H1 (cell line): Measurements from ENCODE around the gene SLCO4A1. TPM values are rescaled to one million over a fixed set of nuclear protein-coding genes. Genes with fewer than 3 reads are reported as not detected.

Experiments used
- CTCF ChIA-PET: fragments of 300-600 bp; sonication (Branson Sonifier 250); formaldehyde crosslinking; loops from one replicate; lab custom pipeline; 2021; ENCODE audit not compliant: partially characterized antibody; lab: Charles Lee
- POLR2A ChIA-PET: fragments of 300-600 bp; sonication (Branson Sonifier 250); formaldehyde crosslinking; loops from one replicate; lab custom pipeline; 2021; ENCODE audit warnings: inconsistent platforms; ENCODE audit not compliant: partially characterized antibody; lab: Charles Lee
- DNase-seq, 2 experiments: peaks; one replicate each; pipeline versions ENCODE4 v3.0.0 to v3.0.0-alpha.2; 2010 to 2022; ENCODE audit warnings: low spot score in 2 of 2, low read depth in 1 of 2, mixed read lengths in 1 of 2
- FAIRE-seq: peaks from 2 replicates; lab custom pipeline; 2011; peaks lifted over from hg19 to GRCh38; lab: Jason Lieb, UNC
- H2AFZ ChIP-seq: 2 replicates; pipeline ENCODE4 v1.8.1; 2012; ENCODE audit warnings: low read length, inconsistent platforms
- H2AK5ac ChIP-seq: 2 replicates; pipeline ENCODE4 v1.6.1; 2013; ENCODE audit warnings: low read depth, low read length
- H2BK120ac ChIP-seq: replicated peaks from 2 replicates; pipeline ENCODE3; 2013; ENCODE audit warnings: low read depth, low read length, inconsistent platforms
- H2BK12ac ChIP-seq: 2 replicates; pipeline ENCODE4 v1.6.1; 2013; ENCODE audit warnings: low read depth, low read length
- H2BK15ac ChIP-seq: 2 replicates; pipeline ENCODE4 v1.6.1; 2013; ENCODE audit warnings: low read length
- H2BK20ac ChIP-seq: 2 replicates; pipeline ENCODE4 v1.6.1; 2013; ENCODE audit warnings: low read length
- H2BK5ac ChIP-seq: 2 replicates; pipeline ENCODE4 v1.6.1; 2013; ENCODE audit warnings: low read depth, low read length
- H3K14ac ChIP-seq: 2 replicates; pipeline ENCODE4 v1.6.1; 2013; ENCODE audit warnings: inconsistent platforms; ENCODE audit not compliant: insufficient read length
- H3K18ac ChIP-seq: 2 replicates; pipeline ENCODE4 v1.6.1; 2013; ENCODE audit warnings: low read length; ENCODE audit errors: extremely low read depth
- H3K23ac ChIP-seq: 2 replicates; pipeline ENCODE4 v1.6.1; 2013; ENCODE audit warnings: inconsistent platforms; ENCODE audit not compliant: insufficient read length
- H3K23me2 ChIP-seq: 2 replicates; pipeline ENCODE4 v1.6.1; 2013; ENCODE audit warnings: low read depth, low read length
- H3K27ac ChIP-seq: 2 replicates; pipeline ENCODE4 v1.6.1; 2011; ENCODE audit warnings: low read depth, low read length, inconsistent platforms
- H3K27me3 ChIP-seq, 4 experiments: replicated peaks in 1 of 4; 1 replicate in 1 of 4; 2 replicates in 3 of 4; pipeline versions ENCODE4 v1.6.1 to v1.8.1; 2011 to 2013; ENCODE audit warnings: low read length in 3 of 4, mild to moderate bottlenecking in 3 of 4, inconsistent platforms in 2 of 4, mixed read lengths in 2 of 4, moderate library complexity in 1 of 4; ENCODE audit not compliant: control insufficient read depth in 3 of 4, insufficient read depth in 3 of 4; ENCODE audit errors: extremely low read depth in 1 of 4
- H3K36me3 ChIP-seq, 4 experiments: 2 replicates each; pipeline versions ENCODE4 v1.6.1 to v1.8.1; 2011 to 2013; ENCODE audit warnings: mild to moderate bottlenecking in 4 of 4, low read length in 3 of 4, moderate library complexity in 2 of 4, control low read depth in 1 of 4, inconsistent platforms in 1 of 4; ENCODE audit not compliant: insufficient read depth in 4 of 4, control insufficient read depth in 2 of 4
- H3K4ac ChIP-seq: replicated peaks from 2 replicates; pipeline ENCODE3; 2013; ENCODE audit warnings: low read length, low read depth, mixed read lengths, inconsistent platforms; ENCODE audit not compliant: insufficient read length
- H3K4me1 ChIP-seq, 4 experiments: replicated peaks in 1 of 4; 1 replicate in 1 of 4; 2 replicates in 3 of 4; pipeline versions ENCODE4 v1.6.1 to v1.8.1; 2011 to 2013; ENCODE audit warnings: low read length in 3 of 4, inconsistent platforms in 2 of 4, mixed read lengths in 1 of 4; ENCODE audit not compliant: insufficient read depth in 4 of 4, control insufficient read depth in 3 of 4
- H3K4me2 ChIP-seq, 2 experiments: 2 replicates each; pipeline versions ENCODE4 v1.6.1 to v1.8.1; 2011 to 2013; ENCODE audit warnings: low read depth in 2 of 2, low read length in 2 of 2, control low read depth in 1 of 2, inconsistent platforms in 1 of 2, mild to moderate bottlenecking in 1 of 2; ENCODE audit not compliant: insufficient read depth in 1 of 2
- H3K4me3 ChIP-seq, 4 experiments: fragments of 200-600, 300-600 bp in 1 of 4; sonication (generic), shearing (Covaris generic), sonication (Bioruptor Twin) in 1 of 4; 2 replicates each; pipeline versions ENCODE4 v1.5.1 to v1.8.1; 2011 to 2016; ENCODE audit warnings: low read length in 4 of 4, low read depth in 3 of 4, control low read depth in 2 of 4, inconsistent platforms in 2 of 4, mild to moderate bottlenecking in 2 of 4, mixed read lengths in 1 of 4, moderate library complexity in 1 of 4; ENCODE audit not compliant: insufficient read depth in 2 of 4; ENCODE audit errors: extremely low read depth in 1 of 4
- H3K56ac ChIP-seq: replicated peaks from 2 replicates; pipeline ENCODE3; 2013; ENCODE audit warnings: low read depth, mild to moderate bottlenecking, mixed read lengths, low read length, inconsistent platforms; ENCODE audit not compliant: insufficient read length
- H3K79me1 ChIP-seq: 2 replicates; pipeline ENCODE4 v1.6.1; 2013; ENCODE audit warnings: low read depth, low read length, control low read depth
- H3K79me2 ChIP-seq, 2 experiments: 2 replicates each; pipeline versions ENCODE4 v1.6.1 to v1.8.1; 2012 to 2013; ENCODE audit warnings: low read length in 2 of 2, mild to moderate bottlenecking in 2 of 2, inconsistent platforms in 1 of 2; ENCODE audit not compliant: insufficient read depth in 2 of 2, control insufficient read depth in 1 of 2
- H3K9ac ChIP-seq, 4 experiments: replicated peaks in 1 of 4; 1 replicate in 1 of 4; 2 replicates in 3 of 4; pipeline versions ENCODE4 v1.6.1 to v1.8.1; 2011 to 2013; ENCODE audit warnings: low read depth in 3 of 4, low read length in 3 of 4, control low read depth in 2 of 4, mild to moderate bottlenecking in 2 of 4, moderate library complexity in 2 of 4, inconsistent platforms in 1 of 4; ENCODE audit errors: extremely low read depth in 1 of 4
- H3K9me3 ChIP-seq, 2 experiments: 2 replicates each; pipeline versions ENCODE4 v1.6.1 to v1.8.1; 2012 to 2013; ENCODE audit warnings: mild to moderate bottlenecking in 2 of 2, moderate library complexity in 2 of 2, control low read depth in 1 of 2, inconsistent platforms in 1 of 2, low read depth in 1 of 2, low read length in 1 of 2, mixed read lengths in 1 of 2; ENCODE audit not compliant: insufficient read depth in 2 of 2
- H4K20me1 ChIP-seq, 2 experiments: replicated peaks in 1 of 2; 2 replicates each; pipeline versions ENCODE3 to v1.8.1; 2011 to 2013; ENCODE audit warnings: inconsistent platforms in 2 of 2, low read length in 2 of 2, mild to moderate bottlenecking in 1 of 2; ENCODE audit not compliant: insufficient read depth in 2 of 2, control insufficient read depth in 1 of 2
- H4K5ac ChIP-seq: 2 replicates; pipeline ENCODE4 v1.6.1; 2013; ENCODE audit warnings: low read length, low read depth, mixed read lengths, inconsistent platforms; ENCODE audit not compliant: insufficient read length
- H4K8ac ChIP-seq: 2 replicates; pipeline ENCODE4 v1.8.0; 2013; ENCODE audit warnings: mild to moderate bottlenecking, moderate library complexity, low read length, inconsistent platforms; ENCODE audit not compliant: insufficient read depth; ENCODE audit errors: extremely low read depth
- H4K91ac ChIP-seq: replicated peaks from 2 replicates; pipeline ENCODE3; 2013; ENCODE audit warnings: low read length, mixed read lengths, inconsistent platforms; ENCODE audit not compliant: insufficient read length
- POLR2AphosphoS5 ChIP-seq: IDR thresholded peaks from 2 replicates; pipeline ENCODE4 v1.6.1; 2011; ENCODE audit warnings: low read depth, low read length
- WGBS, 2 experiments: shearing (Covaris generic) in 1 of 2; methylation state at CpG; one replicate each; pipeline versions ENCODE4 v1.1.6 to v1.1.7; 2013 to 2015; ENCODE audit warnings: low lambda C conversion rate in 2 of 2, mixed read lengths in 2 of 2, inconsistent platforms in 1 of 2, low coverage in 1 of 2, missing lambda C conversion rate in 1 of 2; ENCODE audit not compliant: insufficient replicate concordance in 2 of 2, insufficient coverage in 1 of 2, insufficient read length in 1 of 2; ENCODE audit errors: extremely low coverage in 1 of 2, missing lambda C conversion rate in 1 of 2; 5-methylcytosine and 5-hydroxymethylcytosine counted together
- polyA plus RNA-seq, 7 experiments: library from polyadenylated mRNA; depleted of rRNA in 3 of 7; stranded (reverse) in 5 of 7; unstranded in 2 of 7; fragments of >200 nt in 5 of 7; fragments of 200-250 nt in 2 of 7; gene quantifications; 1 replicate in 5 of 7; 2 replicates in 1 of 7; 4 replicates in 1 of 7; pipeline versions ENCODE4 v1.2.1 to v1.2.3, GENCODE V29; 2011 to 2013; ENCODE audit warnings: missing spikeins in 2 of 7, mixed read lengths in 2 of 7
- total RNA-seq: library from RNA; stranded (reverse); fragmentation: NEBNext Ultra II Directional; extraction: Animal tissue kit (Norgen Biotek cat#: 25700); gene quantifications from 2 replicates; pipeline ENCODE4 v1.2.1, GENCODE V29; 2021

The SLCO4A1 gene
- total and polyA plus RNA-seq, 2 of the 8 experiments (the other 6 are each of a cell fraction or from before 2014, with no cell fraction given), result 10.5 to 18.5 TPM

DNA sequence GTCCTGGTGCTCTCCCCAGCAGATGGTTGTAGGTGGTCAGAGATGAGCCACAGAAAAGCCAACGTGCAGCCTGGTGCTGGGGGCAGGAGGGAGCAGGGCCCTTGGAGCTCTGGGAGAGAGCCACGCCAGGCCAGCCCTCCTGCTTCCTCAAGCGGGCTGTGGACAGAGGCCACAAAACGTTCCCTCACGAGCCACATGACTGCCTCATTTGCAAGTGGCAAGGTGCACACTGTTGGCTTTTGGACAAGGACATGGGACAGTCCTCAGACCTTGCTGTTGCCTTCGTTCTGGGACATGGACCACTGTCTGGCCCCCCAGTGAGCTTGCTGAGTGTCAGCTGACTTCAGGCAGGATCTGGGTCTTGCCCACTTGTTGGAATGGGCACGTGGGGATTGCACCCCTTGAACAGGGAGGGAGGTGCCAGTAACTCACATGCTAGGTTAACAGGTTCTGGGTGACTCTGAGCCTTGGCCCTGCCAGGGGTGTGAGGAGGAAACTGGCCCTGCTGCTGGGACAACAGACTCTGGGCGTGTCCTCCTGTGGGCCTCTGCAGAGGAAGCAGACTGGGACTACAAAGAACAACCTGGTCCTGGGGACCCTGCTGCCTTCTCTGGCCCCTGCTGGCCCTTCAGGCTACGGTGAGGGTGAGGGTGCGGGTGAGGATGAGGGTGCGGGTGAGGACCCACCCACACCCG lies 2.6 kb downstream of the SLCO4A1 start:
- Histone ChIP-seq H3K4me3 (no peak overlapping the region), H2BK5ac (0 out of 2 replicates have a peak overlapping the region, but pooled peaks have one; percentile 48), H2BK20ac (no peak overlapping the region), H3K27ac (no peak overlapping the region), H3K23ac (no peak overlapping the region), H3K18ac (no peak overlapping the region), H3K27me3 (peaks cover 3 to 43% (median 33%) of the 10 kb centered on the region in 4 experiments; a peak in 6 of 7 replicates), H3K4ac (no peak overlapping the region), H2BK12ac (no peak overlapping the region; the same call in 1 of the 2 replicates), H3K36me3 (no peaks in the 10 kb centered on the region), H3K4me1 (peaks cover 0 to 14% (median 0%) of the 10 kb centered on the region in 4 experiments; a peak in 2 of 7 replicates), H2AK5ac (0 out of 2 replicates have a peak overlapping the region, but pooled peaks have one; percentile 56), H3K9me3 (no peaks in the 10 kb centered on the region), H3K9ac (no peak overlapping the region), H3K56ac (no peak overlapping the region), H2AFZ (no peak overlapping the region), H2BK120ac (no peak overlapping the region), H3K79me2 (peaks cover 5 to 31% of the 10 kb centered on the region in 2 experiments; a peak in 2 of 4 replicates), H3K23me2 (peaks cover 15% of the 10 kb centered on the region; the same call in 1 of the 2 replicates), H4K91ac (no peak overlapping the region), H3K14ac (no peak overlapping the region), H3K4me2 (no peak overlapping the region), H3K79me1 (peaks cover 25% of the 10 kb centered on the region), H2BK15ac (no peak overlapping the region), H4K8ac (no peak overlapping the region), H4K5ac (no peak overlapping the region), H4K20me1 (peaks cover 14 to 42% of the 10 kb centered on the region in 2 experiments)
- FAIRE-seq (no peak), DNase-seq (no peak)
- CTCF ChIA-PET, result interaction anchor here (0.9 to 1.6 kb wide), 4 partner anchors 16 to 250 kb away, joined by 3 to 4 read pairs (median 3); no protein-coding TSS in a partner anchor
- POLR2A ChIA-PET, result interaction anchor here (3.7 kb wide), 1 partner anchor 171 kb away, joined by 11 read pairs; no protein-coding TSS in a partner anchor
- WGBS, 2 experiments, result 91% methylated on average over 11 of the region's 12 CpGs; no CpG with 5 or more reads in 1 of the 2 experiments
- no peak for TF ChIP-seq POLR2AphosphoS5
